HEK293 (cell line): ENCODE results near the gene CDC25A.
A peak's percentile ranks its signal among the peaks of the same experiment; 100 is the strongest.

Experiments
- CTCF ChIA-PET: fragments of 350-600 bp; formaldehyde crosslinking; extraction: SDS; loops from one replicate; lab custom pipeline; 2021; ENCODE audit warnings: antibody characterized with exemption; lab: Yijun Ruan, JAX
- POLR2A ChIA-PET: fragments of 300-600 bp; formaldehyde crosslinking; extraction: SDS; loops from one replicate; lab custom pipeline; 2020; ENCODE audit warnings: antibody characterized with exemption, inconsistent platforms; lab: Yijun Ruan, JAX
- H3K27ac ChIP-seq: fragments of 200-500 bp; sonication (Bioruptor generic); 2 replicates; pipeline ENCODE4 v1.5.1; 2014; ENCODE audit warnings: low read depth, low read length, control low read depth, inconsistent platforms; ENCODE audit errors: extremely low read depth
- H3K36me3 ChIP-seq, 2 experiments: fragments of 200-500 bp in 1 of 2; sonication (Bioruptor generic) in 1 of 2; 1 replicate in 1 of 2; 2 replicates in 1 of 2; pipeline ENCODE4 v1.5.1; 2014 to 2017; ENCODE audit warnings: inconsistent platforms in 2 of 2, low read length in 2 of 2; ENCODE audit not compliant: control insufficient read depth in 2 of 2, insufficient read depth in 1 of 2
- H3K4me1 ChIP-seq: fragments of 200-500 bp; sonication (Bioruptor generic); 2 replicates; pipeline ENCODE4 v1.5.1; 2014; ENCODE audit warnings: mild to moderate bottlenecking, low read length, inconsistent platforms; ENCODE audit not compliant: control insufficient read depth, insufficient read depth
- H3K4me3 ChIP-seq: 2 replicates; pipeline ENCODE4 v1.5.1; 2011; ENCODE audit warnings: low read depth, mild to moderate bottlenecking, control low read depth, low read length, moderate library complexity
- H3K9me3 ChIP-seq: fragments of 200-500 bp; sonication (Bioruptor generic); 2 replicates; pipeline ENCODE4 v1.5.1; 2014; ENCODE audit warnings: low read depth, low read length, inconsistent platforms; ENCODE audit not compliant: control insufficient read depth, insufficient read depth
- CTCF ChIP-seq: fragments of 450-650 bp; formaldehyde crosslinking; IDR thresholded peaks from 2 replicates; pipeline ENCODE4 v1.5.1; 2016; ENCODE audit warnings: missing biosample characterization, missing genetic modification characterization
- GLIS1 ChIP-seq: fragments of 450-650 bp; formaldehyde crosslinking; IDR thresholded peaks from 2 replicates; pipeline ENCODE4 v1.5.1; 2016; ENCODE audit warnings: missing biosample characterization, missing genetic modification characterization
- INSM2 ChIP-seq: fragments of 450-650 bp; formaldehyde crosslinking; IDR thresholded peaks from 2 replicates; pipeline ENCODE4 v1.5.1; 2016; ENCODE audit warnings: missing biosample characterization, missing genetic modification characterization
- KLF16 ChIP-seq: fragments of 450-650 bp; formaldehyde crosslinking; IDR thresholded peaks from 2 replicates; pipeline ENCODE4 v1.5.1; 2017; ENCODE audit warnings: missing biosample characterization, missing genetic modification characterization
- PRDM1 ChIP-seq: fragments of 450-650 bp; formaldehyde crosslinking; IDR thresholded peaks from 2 replicates; pipeline ENCODE4; 2016; ENCODE audit warnings: missing biosample characterization, missing genetic modification characterization
- ZFP41 ChIP-seq: fragments of 450-650 bp; formaldehyde crosslinking; IDR thresholded peaks from 2 replicates; pipeline ENCODE4 v1.5.1; 2016; ENCODE audit warnings: missing biosample characterization, missing genetic modification characterization, borderline replicate concordance
- ZIC2 ChIP-seq: fragments of 450-650 bp; formaldehyde crosslinking; IDR thresholded peaks from 2 replicates; pipeline ENCODE4 v1.5.1; 2016; ENCODE audit warnings: missing biosample characterization, missing genetic modification characterization
- ZNF16 ChIP-seq: fragments of 450-650 bp; formaldehyde crosslinking; IDR thresholded peaks from 2 replicates; pipeline ENCODE4 v1.5.1; 2016; ENCODE audit warnings: low read depth, missing biosample characterization, missing genetic modification characterization
- ZNF433 ChIP-seq: fragments of 450-650 bp; formaldehyde crosslinking; IDR thresholded peaks from 2 replicates; pipeline ENCODE4 v1.5.1; 2016; ENCODE audit warnings: missing biosample characterization, missing genetic modification characterization, low read depth
- ZNF555 ChIP-seq: fragments of 450-650 bp; formaldehyde crosslinking; conservative IDR thresholded peaks from 2 replicates; pipeline ENCODE4 v1.5.1; 2017; ENCODE audit warnings: missing biosample characterization, mild to moderate bottlenecking, missing genetic modification characterization, inconsistent platforms

CDC25A gene

GRCh38 chr3:48125886-48126622 is 62.2 kb downstream of the CDC25A start:
- Histone ChIP-seq H3K36me3 (no peaks in the 10 kb centered on the region), H3K27ac (no peak overlapping the region), H3K4me3 (no peak overlapping the region), H3K9me3 (no peaks in the 10 kb centered on the region), H3K4me1 (peaks cover 1% of the 10 kb centered on the region; the same call in 1 of the 2 replicates)
- TF ChIP-seq ZIC2 (peak; percentile 87), GLIS1 (peak; percentile 75), ZNF433 (tag by site-specific recombination) (no peak)
- ChIA-PET POLR2A (no interaction called here), CTCF (no interaction called here)

- H3K4me1 ChIP-seq: no peaks in the 10 kb centered on the region
- CTCF ChIA-PET: no interaction called here
- no peaks in the 10 kb centered on the region for H3K36me3 ChIP-seq
- no peaks in the 10 kb centered on the region for H3K9me3 ChIP-seq
- no peak for TF ChIP-seq KLF16 (tag by site-specific recombination)
- TF ChIP-seq ZNF16 (tag by site-specific recombination): no peak
- POLR2A ChIA-PET: interaction anchor here (0.9 kb wide), 1 partner anchor 37 kb away, joined by 3 read pairs; no protein-coding TSS in a partner anchor
- H3K4me3 ChIP-seq: no peak overlapping the region
- no peak overlapping the region for H3K27ac ChIP-seq
These were observed 63.1 kb downstream of the CDC25A start for GRCh38 chr3:48125013-48125705.

- ChIA-PET POLR2A (interaction anchor here (0.6 to 0.7 kb wide), 3 partner anchors 21 to 262 kb away, joined by 4 to 7 read pairs (median 5); no protein-coding TSS in a partner anchor), CTCF (no interaction called here)
- Histone ChIP-seq H3K4me1 (no peaks in the 10 kb centered on the region), H3K9me3 (no peaks in the 10 kb centered on the region), H3K4me3 (no peak overlapping the region), H3K36me3 (no peaks in the 10 kb centered on the region), H3K27ac (no peak overlapping the region)
- TF ChIP-seq PRDM1 (tag by site-specific recombination) (no peak), CTCF (tag by site-specific recombination) (no peak), ZNF555 (tag by site-specific recombination) (no peak), ZFP41 (tag by site-specific recombination) (no peak)
These were observed 64.9 kb downstream of the CDC25A start for GRCh38 chr3:48123346-48123745.

GRCh38 chr3:48122504-48122903 is 65.7 kb downstream of the CDC25A start:
- H3K4me3 ChIP-seq: no peak overlapping the region
- POLR2A ChIA-PET: interaction anchor here (0.7 kb wide), 1 partner anchor 33 kb away, joined by 7 read pairs; no protein-coding TSS in a partner anchor
- no peak overlapping the region for H3K27ac ChIP-seq
- CTCF ChIA-PET: no interaction called here
- H3K9me3 ChIP-seq: no peaks in the 10 kb centered on the region
- no peaks in the 10 kb centered on the region for H3K36me3 ChIP-seq
- H3K4me1 ChIP-seq: no peaks in the 10 kb centered on the region
- peak; percentile 35; the same call in 1 of the 2 replicates for TF ChIP-seq GLIS1
- TF ChIP-seq INSM2: no peak
